Stimulated activated CD4-positive, alpha-beta T cell treated with anti-CD3 and anti-CD28 coated beads, Interleukin-4, amount 100 ng/mL, for 24 hours (primary cell): Measurements from ENCODE around the gene SDC4.
A peak's percentile ranks its signal among the peaks of the same experiment; 100 is the strongest.

ENCODE experiments used
- DNase-seq: peaks from one replicate; pipeline ENCODE4 v3.0.0-alpha.2; 2020

SDC4 gene

DNA sequence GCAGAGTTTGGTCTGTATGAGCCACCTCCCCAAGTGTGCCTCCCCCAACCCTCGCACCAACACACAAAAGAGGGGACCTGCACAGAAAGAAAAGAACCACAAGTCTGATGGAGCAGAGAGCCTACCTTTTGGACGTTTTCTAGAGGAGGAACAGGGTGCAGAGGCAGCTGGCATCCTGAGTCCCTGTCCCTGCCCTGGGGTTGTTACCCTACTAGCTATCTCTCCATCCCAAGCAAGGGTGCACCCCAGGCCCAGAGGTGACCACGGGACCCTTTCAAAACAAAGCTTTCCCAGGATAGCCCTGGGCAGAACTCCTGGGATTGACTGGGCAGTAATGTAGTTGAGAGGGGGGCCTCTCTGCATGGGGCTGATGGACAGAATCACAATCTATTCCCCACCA lies 30.4 kb downstream of the SDC4 start:
- no peak for DNase-seq

GRCh38 chr20:45316150-45317080 lies 31.8 kb downstream of the SDC4 start:
- no peak for DNase-seq

GRCh38 chr20:45315672-45316071 lies 32.6 kb downstream of the SDC4 start:
- DNase-seq = no peak

DNA sequence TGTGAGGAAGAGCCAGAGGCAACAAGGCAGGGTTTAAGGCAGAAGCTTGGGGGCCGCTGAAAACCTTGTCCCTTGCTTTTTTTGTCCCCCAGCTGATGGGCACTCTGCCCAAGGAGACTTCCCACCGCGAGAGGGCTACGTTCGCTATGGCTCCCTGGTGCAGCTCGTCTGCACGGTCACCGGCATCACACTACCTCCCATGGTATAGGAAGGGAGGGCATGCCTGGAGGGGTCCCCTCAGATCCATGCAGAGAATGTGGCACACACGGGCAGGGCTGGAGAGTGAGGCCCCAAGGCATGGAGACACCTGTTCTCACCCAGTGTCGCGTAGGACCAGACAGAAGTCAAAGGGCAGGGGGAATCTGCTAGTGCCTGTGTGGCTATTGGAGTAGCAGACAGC lies 34.3 kb downstream of the SDC4 start:
- DNase-seq = no peak

- no peak for DNase-seq
Observed at GRCh38 chr20:45313065-45313695, 35.0 kb downstream of the SDC4 start.

DNA sequence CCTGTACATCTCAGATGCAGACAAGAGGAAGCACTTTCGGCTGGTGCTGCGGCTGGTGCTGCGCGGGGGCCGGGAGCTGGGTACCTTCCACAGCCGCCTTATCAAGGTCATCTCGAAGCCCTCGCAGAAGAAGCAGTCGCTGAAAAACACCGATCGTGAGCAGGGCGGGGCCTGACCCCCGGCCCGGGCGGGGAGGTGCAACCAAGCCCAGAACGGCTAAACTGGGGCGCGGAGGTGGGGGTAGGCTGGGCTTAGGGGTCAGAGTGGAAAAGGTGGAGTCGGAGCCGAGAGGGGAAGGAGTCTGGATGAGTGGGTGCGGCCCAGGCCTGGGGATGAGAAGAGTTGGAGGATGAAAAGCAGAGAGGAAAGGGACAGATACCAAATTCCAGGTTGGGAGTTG lies 36.0 kb downstream of the SDC4 start:
- no peak for DNase-seq

DNA sequence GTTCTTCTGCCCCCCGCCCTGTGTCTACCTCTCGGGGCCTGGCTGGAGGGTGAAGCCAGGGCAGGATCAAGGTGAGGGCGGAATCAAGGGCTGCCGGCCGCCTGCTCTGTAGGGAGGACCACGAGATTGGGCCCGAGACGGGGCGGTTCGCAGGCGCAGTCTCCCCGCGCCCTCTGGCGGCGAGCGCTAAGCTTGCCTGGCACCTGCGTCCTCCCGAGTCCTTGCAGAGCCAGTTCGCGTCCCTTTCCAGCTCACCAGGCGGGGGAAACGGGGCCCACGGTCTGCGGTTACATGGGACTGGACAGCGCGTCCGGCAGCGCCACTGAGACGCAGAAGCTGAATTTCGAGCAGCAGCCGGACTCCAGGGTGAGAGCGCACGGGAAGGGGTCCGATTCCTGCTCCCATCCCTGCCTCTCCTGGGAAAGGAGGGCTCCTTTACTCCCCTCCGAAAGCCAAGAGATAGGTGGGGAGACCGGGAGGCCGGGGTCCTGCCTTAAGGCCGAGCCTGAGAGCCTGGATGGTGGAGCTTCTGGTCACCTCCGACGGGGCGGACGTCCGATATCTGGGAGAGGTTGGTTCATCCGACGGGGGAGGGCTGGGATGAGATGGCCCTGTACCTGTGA lies 36.5 kb downstream of the SDC4 start:
- DNase-seq = peak; percentile 71

GRCh38 chr20:45309075-45309474 lies 39.1 kb downstream of the SDC4 start:
- no peak for DNase-seq

DNA sequence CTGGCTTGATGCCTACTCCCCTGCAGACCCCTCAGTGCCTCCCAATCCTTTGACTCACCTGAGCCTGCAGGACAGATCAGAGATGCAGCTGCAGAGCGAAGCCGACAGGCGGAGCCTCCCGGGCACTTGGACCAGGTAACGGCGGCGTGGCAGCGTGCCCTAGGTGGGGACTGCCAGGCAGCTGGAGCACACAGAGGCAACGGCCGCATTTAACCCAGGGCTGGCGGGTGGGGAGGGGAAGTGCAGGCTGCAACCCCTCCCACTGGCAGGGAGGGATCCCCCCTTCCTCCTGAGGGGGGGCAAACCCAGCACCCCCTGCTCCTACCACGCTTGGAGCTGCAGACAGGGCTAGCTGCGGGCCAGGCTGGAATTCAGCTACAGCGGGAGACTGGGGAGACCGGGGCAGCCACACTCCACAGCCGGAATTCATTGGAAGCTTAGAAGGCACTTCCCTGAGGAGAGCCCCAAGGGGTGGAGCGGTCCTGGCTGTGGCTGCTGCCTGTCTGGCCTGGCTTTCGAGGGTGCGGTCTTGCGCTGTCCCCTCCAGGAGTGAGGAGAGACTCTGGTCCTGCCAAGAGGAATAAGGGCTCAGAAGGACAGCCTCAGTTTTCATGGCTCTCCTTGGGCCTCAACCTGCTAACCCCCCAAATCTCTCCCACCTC lies 40.0 kb downstream of the SDC4 start, which contains the start of gene MATN4:
MATN4 (minus strand) TSS at position 183 of the 662 bp plus-strand sequence. CDS start 2,717 bp downstream, outside the sequence.
- no peak for DNase-seq

DNA sequence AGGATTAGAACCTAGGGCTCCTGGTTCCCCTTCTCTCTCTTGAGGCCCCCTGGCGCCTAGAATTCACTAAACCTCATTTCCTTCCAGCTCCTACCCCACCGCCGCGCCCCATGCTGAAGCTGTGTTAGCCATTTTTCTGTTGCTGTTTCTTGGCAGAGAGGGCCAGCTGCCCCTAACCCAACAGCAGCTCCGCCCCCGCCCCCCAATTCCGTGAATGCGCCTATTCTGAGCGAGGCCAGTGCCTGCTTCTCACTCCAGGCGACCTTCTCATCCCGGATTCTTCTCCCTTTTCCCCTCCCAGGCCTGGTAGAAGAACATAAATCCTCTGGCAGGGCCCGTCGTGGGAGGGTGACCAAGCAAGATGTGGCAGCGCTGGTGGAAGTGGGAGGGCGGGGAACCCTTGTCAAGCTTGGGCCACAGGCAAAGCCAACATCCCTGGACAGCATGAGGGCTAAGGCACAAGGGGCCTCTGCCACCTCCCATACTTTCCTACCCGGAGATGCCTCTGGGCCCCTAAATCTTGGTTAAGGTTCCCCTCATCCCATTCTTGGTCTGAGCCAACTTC lies 41.1 kb downstream of the SDC4 start:
- DNase-seq = no peak

DNA sequence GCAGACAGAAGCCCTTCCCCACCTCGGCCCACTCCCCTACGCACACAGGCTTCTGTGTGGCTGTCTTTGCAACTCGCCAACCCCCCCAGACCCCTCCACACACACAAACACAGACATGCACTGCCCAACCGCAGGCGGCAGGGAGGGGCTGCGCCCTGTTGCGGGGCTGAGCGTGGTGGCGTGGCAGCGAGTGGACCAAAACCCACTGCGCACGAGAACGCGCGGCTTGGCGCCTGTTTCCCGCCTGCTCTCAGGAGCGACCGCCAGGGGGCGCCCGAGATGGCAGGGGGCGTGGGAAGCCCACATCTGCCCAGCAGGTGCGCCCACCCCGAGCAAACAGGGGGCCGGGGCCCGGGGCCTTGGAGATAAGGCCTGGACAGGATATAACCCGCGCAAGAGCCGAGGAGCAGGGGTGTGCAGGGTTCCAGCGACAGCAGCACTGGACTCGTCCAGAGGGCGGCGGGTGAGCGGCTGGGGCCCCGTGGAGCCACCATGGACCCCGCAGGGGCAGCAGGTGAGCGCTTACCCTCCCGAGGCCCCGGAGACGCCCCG lies 41.7 kb downstream of the SDC4 start, which contains the start of gene RBPJL:
RBPJL (plus strand) TSS at position 410 of the 552 bp plus-strand sequence; CDS start at position 493, 83 bp downstream.
- peak; percentile 41 for DNase-seq

- no peak for DNase-seq
Observed at GRCh38 chr20:45305262-45305661, 43.0 kb downstream of the SDC4 start.

DNA sequence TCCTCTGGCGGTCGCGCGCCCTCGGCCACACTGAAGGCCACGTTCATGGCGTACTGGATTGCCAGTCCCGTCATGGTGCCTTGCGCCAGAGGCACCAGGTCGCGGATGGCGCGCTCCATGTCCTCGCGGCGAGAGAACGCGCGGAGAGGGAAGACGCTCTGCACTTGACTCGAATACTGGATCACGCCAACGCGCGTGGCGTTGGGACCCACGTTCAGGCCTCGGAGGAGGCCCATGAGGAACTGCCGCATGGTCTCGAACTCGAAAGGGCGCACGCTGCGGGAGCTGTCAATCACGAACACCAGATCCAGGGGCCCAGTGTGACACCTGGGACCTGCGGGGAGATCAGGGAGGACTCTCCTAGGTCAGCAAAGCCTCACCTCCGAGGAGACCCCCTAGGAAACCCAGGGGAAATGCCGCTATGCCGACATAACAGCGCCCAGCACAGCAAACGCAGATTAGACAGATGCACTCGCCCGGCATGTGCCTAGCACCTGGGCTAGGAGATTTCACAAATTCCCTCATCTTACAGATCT lies 43.7 kb downstream of the SDC4 start:
- no peak for DNase-seq

DNA sequence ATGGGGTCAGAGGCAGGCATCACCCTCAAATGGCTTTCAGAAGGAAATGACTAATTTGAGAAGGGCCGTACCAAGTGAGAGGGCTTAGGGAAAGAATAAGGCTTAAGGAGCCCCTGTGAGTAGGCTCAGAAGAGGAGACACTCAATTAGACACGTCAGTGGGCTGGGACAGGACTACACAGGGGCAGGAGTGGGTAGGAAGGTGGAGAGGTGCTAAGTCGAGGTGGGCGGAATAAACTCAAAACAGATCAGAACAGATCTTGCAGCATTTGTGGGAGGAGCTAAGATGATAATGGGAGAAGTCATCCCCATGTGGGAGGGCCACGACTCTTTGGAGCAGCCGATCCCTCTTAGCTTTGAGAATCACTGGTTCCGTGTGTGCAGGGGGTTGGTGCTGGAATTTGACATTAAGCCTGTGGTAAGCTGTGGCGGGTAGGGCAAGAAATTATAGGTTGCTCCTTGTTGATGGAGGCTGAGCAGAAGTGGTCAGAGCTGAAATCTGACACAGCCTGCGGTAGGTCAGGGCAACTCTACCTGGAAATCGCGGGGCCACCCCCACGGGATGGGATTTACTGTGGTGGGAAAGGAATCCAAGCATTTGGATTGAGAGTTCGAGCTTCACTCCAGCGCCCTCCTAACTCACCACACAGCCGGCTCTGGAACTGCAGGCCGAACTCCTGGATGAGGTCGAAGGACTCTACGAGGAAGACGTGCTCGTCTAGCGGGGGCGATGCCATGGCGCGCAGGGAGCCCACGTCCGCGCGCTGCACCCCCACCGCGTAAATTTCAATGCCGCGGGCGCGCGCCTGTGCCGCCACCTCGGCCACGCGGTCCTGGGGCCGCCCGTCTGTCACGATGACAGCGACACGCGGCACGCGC lies 44.4 kb downstream of the SDC4 start:
- DNase-seq = no peak

- no peak for DNase-seq
Observed at GRCh38 chr20:45301824-45302271, 46.4 kb downstream of the SDC4 start.

DNA sequence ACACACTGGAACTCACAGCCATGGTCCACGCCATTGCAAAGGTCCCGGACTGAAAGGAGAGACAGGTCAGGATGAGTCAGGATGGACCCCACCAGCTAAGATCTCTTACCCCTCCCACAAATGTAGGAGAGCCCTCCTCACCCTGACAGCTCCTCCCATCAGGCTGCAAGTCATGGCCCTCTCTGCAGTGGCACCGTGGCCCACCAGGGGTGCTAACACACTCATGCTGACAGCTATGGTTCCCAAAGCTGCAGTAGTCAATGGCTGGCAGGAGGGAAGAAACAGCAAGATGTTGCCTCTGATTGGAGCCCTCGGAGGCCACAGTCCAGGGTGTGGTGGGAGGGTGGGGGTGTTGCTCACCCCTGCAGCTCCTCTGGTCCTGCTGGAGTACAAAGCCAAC lies 47.3 kb downstream of the SDC4 start:
- DNase-seq = peak; percentile 38

DNA sequence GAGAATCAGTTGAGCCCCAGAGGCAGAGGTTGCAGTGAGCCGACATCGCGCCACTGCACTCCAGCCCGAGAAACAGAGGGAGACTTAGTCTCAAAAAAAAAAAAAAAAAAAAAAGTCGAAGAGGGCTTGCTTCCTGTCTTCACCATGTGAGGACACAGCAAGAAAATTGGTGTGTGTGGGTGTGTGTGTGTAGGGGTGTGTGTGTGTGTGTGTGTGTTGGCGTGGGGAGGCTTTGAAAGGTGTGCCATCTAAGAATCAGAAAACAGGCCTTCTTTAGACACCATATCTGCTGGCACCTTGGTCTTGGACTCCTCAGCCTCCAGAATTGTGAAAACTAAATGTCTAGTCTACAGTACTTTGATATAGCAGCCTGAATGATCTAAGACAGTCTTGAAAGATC lies 48.4 kb downstream of the SDC4 start:
- no peak for DNase-seq

- DNase-seq = no peak
Observed at GRCh38 chr20:45297786-45298497, 50.3 kb downstream of the SDC4 start.

- DNase-seq = no peak
Observed at GRCh38 chr20:45294659-45295058, 53.6 kb downstream of the SDC4 start.

- DNase-seq = no peak
Observed at GRCh38 chr20:45294003-45294368, 54.2 kb downstream of the SDC4 start.
